Measurements from ENCODE around the gene GPSM1.
A peak's percentile ranks its signal among the peaks of the same experiment; 100 is the strongest.

GPSM1 gene

GRCh38 chr9:136333045-136333444 is 5.7 kb downstream of the GPSM1 start:
- Histone ChIP-seq H3K4me3 (ENCODE audit: low read depth, low read length) (no peak overlapping the region), H3K27ac (no peak overlapping the region), H3K36me3 (replicated peaks) (peaks cover 19% of the 10 kb centered on the region), H3K27me3 (replicated peaks) (no peaks in the 10 kb centered on the region)
- TF ChIP-seq CTCF (IDR thresholded peaks at IDR 0.05; ENCODE audit: low read depth, low read length, missing control alignments) = no peak
- no peak for DNase-seq
- in situ Hi-C loops (cut with HindIII; ENCODE audit: low pct_ligation_motif_present, low sequenced_read_pairs) = no loop called here

GRCh38 chr9:136333486-136333885 is 6.1 kb downstream of the GPSM1 start:
- no peak overlapping the region for H3K27ac ChIP-seq
- DNase-seq = no peak
- in situ Hi-C loops (cut with HindIII; ENCODE audit: low pct_ligation_motif_present, low sequenced_read_pairs) = no loop called here
- peaks cover 24% of the 10 kb centered on the region for H3K36me3 ChIP-seq (replicated peaks)
- no peaks in the 10 kb centered on the region for H3K27me3 ChIP-seq (replicated peaks)
- no peak overlapping the region for H3K4me3 ChIP-seq (ENCODE audit: low read depth, low read length)
- no peak for TF ChIP-seq CTCF (IDR thresholded peaks at IDR 0.05; ENCODE audit: low read depth, low read length, missing control alignments)

GRCh38 chr9:136334541-136334940 is 7.2 kb downstream of the GPSM1 start:
- no peak for TF ChIP-seq CTCF (IDR thresholded peaks at IDR 0.05; ENCODE audit: low read depth, low read length, missing control alignments)
- Histone ChIP-seq H3K36me3 (replicated peaks) (peaks cover 30% of the 10 kb centered on the region), H3K4me3 (ENCODE audit: low read depth, low read length) (no peak overlapping the region), H3K27me3 (replicated peaks) (no peaks in the 10 kb centered on the region), H3K27ac (no peak overlapping the region)
- no peak for DNase-seq
- in situ Hi-C loops (cut with HindIII; ENCODE audit: low pct_ligation_motif_present, low sequenced_read_pairs) = no loop called here

- Histone ChIP-seq H3K36me3 (replicated peaks) (peaks cover 40% of the 10 kb centered on the region), H3K4me3 (ENCODE audit: low read depth, low read length) (no peak overlapping the region), H3K27me3 (replicated peaks) (no peaks in the 10 kb centered on the region), H3K27ac (no peak overlapping the region)
- no peak for TF ChIP-seq CTCF (IDR thresholded peaks at IDR 0.05; ENCODE audit: low read depth, low read length, missing control alignments)
- in situ Hi-C loops (cut with HindIII; ENCODE audit: low pct_ligation_motif_present, low sequenced_read_pairs) = no loop called here
- DNase-seq = no peak
These were observed 8.2 kb downstream of the GPSM1 start for GRCh38 chr9:136335296-136336155.

GRCh38 chr9:136336156-136336870 is 9.0 kb downstream of the GPSM1 start:
- H3K36me3 ChIP-seq (replicated peaks) = peaks cover 48% of the 10 kb centered on the region
- no peak for TF ChIP-seq CTCF (IDR thresholded peaks at IDR 0.05; ENCODE audit: low read depth, low read length, missing control alignments)
- DNase-seq = peak; percentile 38
- in situ Hi-C loops (cut with HindIII; ENCODE audit: low pct_ligation_motif_present, low sequenced_read_pairs) = no loop called here
- no peak overlapping the region for H3K4me3 ChIP-seq (ENCODE audit: low read depth, low read length)
- H3K27ac ChIP-seq = no peak overlapping the region
- no peaks in the 10 kb centered on the region for H3K27me3 ChIP-seq (replicated peaks)
